Testis (tissue), 2 donors: ENCODE results near the gene CCN2.

Experiments used
- POLR2A ChIP-seq: fragments of 450-650 bp; IDR thresholded peaks from one replicate; pipeline ENCODE4 v1.6.1; 2017; ENCODE audit warnings: antibody characterized with exemption, mild to moderate bottlenecking, moderate library complexity
- TF ChIP-seq, protein P1 (sequence below), 3 experiments: fragments of 450-650 bp in 2 of 3; fragments of 200-600 bp in 1 of 3; sonication (generic) in 1 of 3; IDR thresholded peaks; one replicate each; pipeline ENCODE4 v1.5.1; 2016 to 2019; ENCODE audit warnings: antibody characterized with exemption in 3 of 3, mild to moderate bottlenecking in 2 of 3, moderate library complexity in 1 of 3

DNA sequence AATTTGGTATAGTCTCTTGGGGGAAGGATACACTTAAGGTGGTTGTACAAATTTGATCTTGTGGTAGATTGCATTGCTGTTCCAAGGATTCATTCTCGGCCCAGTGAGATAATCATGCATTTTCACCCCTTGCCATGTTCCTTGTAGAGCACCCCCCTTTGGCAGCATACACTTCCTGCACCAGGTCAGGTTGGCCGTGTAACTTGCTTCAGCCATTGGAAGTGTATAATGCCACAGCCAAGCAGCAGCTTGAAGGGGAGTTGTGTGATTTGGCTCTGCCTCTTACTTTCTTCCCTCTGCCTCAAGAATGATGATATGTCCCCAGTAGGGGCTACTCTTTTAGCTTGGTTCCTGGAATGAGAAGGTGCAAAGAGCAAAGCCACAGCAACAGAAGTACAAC lies 21.9 kb downstream of the CCN2 start:
- no peak for TF ChIP-seq POLR2A
- TF ChIP-seq, protein P1, sequence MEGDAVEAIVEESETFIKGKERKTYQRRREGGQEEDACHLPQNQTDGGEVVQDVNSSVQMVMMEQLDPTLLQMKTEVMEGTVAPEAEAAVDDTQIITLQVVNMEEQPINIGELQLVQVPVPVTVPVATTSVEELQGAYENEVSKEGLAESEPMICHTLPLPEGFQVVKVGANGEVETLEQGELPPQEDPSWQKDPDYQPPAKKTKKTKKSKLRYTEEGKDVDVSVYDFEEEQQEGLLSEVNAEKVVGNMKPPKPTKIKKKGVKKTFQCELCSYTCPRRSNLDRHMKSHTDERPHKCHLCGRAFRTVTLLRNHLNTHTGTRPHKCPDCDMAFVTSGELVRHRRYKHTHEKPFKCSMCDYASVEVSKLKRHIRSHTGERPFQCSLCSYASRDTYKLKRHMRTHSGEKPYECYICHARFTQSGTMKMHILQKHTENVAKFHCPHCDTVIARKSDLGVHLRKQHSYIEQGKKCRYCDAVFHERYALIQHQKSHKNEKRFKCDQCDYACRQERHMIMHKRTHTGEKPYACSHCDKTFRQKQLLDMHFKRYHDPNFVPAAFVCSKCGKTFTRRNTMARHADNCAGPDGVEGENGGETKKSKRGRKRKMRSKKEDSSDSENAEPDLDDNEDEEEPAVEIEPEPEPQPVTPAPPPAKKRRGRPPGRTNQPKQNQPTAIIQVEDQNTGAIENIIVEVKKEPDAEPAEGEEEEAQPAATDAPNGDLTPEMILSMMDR (IDR thresholded peaks at IDR 0.05) = no peak
